SU-DHL-6 (cell line): ENCODE measurements around the gene TNS1.

Experiments
- H2AFZ ChIP-seq: fragments of 200-600 bp; sonication (generic); 2 replicates; pipeline ENCODE4 v1.6.1; 2014; ENCODE audit warnings: low read depth, mild to moderate bottlenecking, moderate library complexity, mixed read lengths, antibody characterized with exemption, low read length; ENCODE audit not compliant: severe bottlenecking
- H3F3A ChIP-seq: fragments of 200-600 bp; shearing (Covaris generic); 2 replicates; pipeline ENCODE4 v1.6.0; 2016; ENCODE audit warnings: antibody characterized with exemption, mild to moderate bottlenecking; ENCODE audit not compliant: insufficient read depth
- H3K27ac ChIP-seq: fragments of 200-600 bp; sonication (generic); 2 replicates; pipeline ENCODE4 v1.5.1; 2016; ENCODE audit warnings: low read depth, mild to moderate bottlenecking, low read length, moderate library complexity, mixed read lengths
- H3K27me3 ChIP-seq: fragments of 200-600 bp; sonication (generic), shearing (Covaris generic); 2 replicates; pipeline ENCODE4 v1.6.0; 2014; ENCODE audit warnings: mild to moderate bottlenecking, low read length
- H3K36me3 ChIP-seq: fragments of 200-600 bp; sonication (generic); 2 replicates; pipeline ENCODE4 v1.6.1; 2014; ENCODE audit warnings: mild to moderate bottlenecking, low read length, mixed read lengths
- H3K4me2 ChIP-seq: fragments of 300-600, 200-600 bp; shearing (Covaris generic), sonication (generic); 2 replicates; pipeline ENCODE4 v1.6.0; 2014; ENCODE audit warnings: low read length, low read depth, mild to moderate bottlenecking; ENCODE audit not compliant: poor library complexity, severe bottlenecking
- H3K4me3 ChIP-seq: fragments of 200-600 bp; sonication (generic); 2 replicates; pipeline ENCODE4 v1.5.1; 2014; ENCODE audit warnings: antibody characterized with exemption, low read length, mild to moderate bottlenecking, mixed read lengths; ENCODE audit not compliant: insufficient read depth, poor library complexity, severe bottlenecking
- H3K79me2 ChIP-seq: fragments of 200-600 bp; sonication (generic); 2 replicates; pipeline ENCODE4 v1.6.1; 2014; ENCODE audit warnings: mild to moderate bottlenecking, low read length, moderate library complexity; ENCODE audit not compliant: insufficient read depth
- H3K9ac ChIP-seq: fragments of 200-600 bp; sonication (generic); 2 replicates; pipeline ENCODE4 v1.7.0; 2014; ENCODE audit warnings: mild to moderate bottlenecking, low read length
- H3K9me2 ChIP-seq: fragments of 200-600 bp; sonication (generic); replicated peaks from 2 replicates; pipeline ENCODE4 v1.6.1; 2014; ENCODE audit warnings: low read length; ENCODE audit not compliant: insufficient read depth
- H3K9me3 ChIP-seq: fragments of 200-600 bp; sonication (generic); 2 replicates; pipeline ENCODE4 v1.6.1; 2014; ENCODE audit warnings: low read length, mixed read lengths; ENCODE audit not compliant: insufficient read depth
- H4K20me1 ChIP-seq: fragments of 200-600 bp; sonication (generic); 2 replicates; pipeline ENCODE4 v1.6.1; 2014; ENCODE audit warnings: low read depth, mild to moderate bottlenecking, antibody characterized with exemption, low read length, moderate library complexity, mixed read lengths
- CTCF ChIP-seq: fragments of 200-600 bp; sonication (generic); IDR thresholded peaks from one replicate; pipeline ENCODE4 v1.5.1; 2017; ENCODE audit warnings: antibody characterized with exemption, mild to moderate bottlenecking, low read length, moderate library complexity; ENCODE audit not compliant: insufficient read depth, poor library complexity, severe bottlenecking
- EZH2phosphoT487 ChIP-seq: fragments of 200-600 bp; sonication (generic), shearing (Covaris generic); conservative IDR thresholded peaks from 2 replicates; pipeline ENCODE4 v1.6.1; 2018; ENCODE audit warnings: mild to moderate bottlenecking, antibody characterized with exemption, low read length, moderate library complexity, mixed read lengths

Gene TNS1

GRCh38 chr2:217858519-217859491 lies 144.0 kb downstream of the TNS1 start:
- TF ChIP-seq CTCF (no peak), EZH2phosphoT487 (no peak)
- Histone ChIP-seq H4K20me1 (no peaks in the 10 kb centered on the region), H3K9me3 (no peaks in the 10 kb centered on the region), H3K4me3 (no peak overlapping the region), H3K36me3 (no peaks in the 10 kb centered on the region), H2AFZ (no peak overlapping the region), H3K4me2 (no peak overlapping the region), H3F3A (no peaks in the 10 kb centered on the region), H3K9me2 (no peaks in the 10 kb centered on the region), H3K9ac (no peak overlapping the region), H3K27me3 (no peaks in the 10 kb centered on the region), H3K27ac (no peak overlapping the region), H3K79me2 (no peaks in the 10 kb centered on the region)

DNA sequence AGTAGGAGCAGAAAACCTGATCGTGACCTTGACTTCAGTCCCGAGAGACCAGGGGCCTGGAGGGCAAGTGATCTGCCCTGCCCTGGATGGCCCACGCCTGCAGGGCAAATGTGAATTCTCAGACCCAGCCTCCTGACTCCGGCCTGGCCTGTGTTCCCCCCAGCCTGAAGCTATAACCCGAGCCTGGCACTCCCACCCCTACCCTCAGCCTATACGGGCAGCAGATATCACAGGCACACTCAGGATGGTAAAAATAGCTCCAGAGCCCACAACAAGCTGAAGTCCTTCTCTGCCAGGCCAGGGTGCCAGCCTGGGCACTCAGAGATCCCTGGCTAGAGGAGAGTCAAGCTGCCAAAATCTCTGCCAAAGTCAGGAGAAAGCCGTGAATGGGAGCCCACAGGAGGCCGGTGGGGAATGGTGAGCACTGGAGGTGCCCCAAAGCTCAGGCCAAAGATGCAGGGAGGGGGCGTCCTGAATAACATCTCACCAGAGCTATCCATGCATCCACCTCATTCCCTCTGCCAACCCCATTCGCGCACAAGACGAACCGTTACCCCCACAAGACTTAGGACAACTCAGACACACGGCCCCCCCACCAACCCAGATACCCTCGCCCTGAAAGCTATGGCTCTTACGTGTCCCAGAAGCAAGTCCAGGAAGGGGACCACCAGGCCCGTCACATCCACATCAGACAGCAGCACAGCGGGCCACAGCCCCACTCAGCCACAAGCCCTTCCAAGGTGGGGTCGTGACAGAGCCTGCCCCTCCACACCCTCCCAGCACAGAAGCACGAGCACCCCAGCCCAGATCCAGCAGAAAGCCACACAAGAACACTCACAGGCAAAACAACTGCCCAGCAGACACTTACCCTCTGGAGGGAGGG lies 144.9 kb downstream of the TNS1 start:
- Histone ChIP-seq H2AFZ (no peak overlapping the region), H3K27me3 (no peaks in the 10 kb centered on the region), H3K4me3 (no peak overlapping the region), H3F3A (no peaks in the 10 kb centered on the region), H3K4me2 (no peak overlapping the region), H4K20me1 (no peaks in the 10 kb centered on the region), H3K79me2 (no peaks in the 10 kb centered on the region), H3K9ac (no peak overlapping the region), H3K36me3 (no peaks in the 10 kb centered on the region), H3K9me2 (no peaks in the 10 kb centered on the region), H3K9me3 (no peaks in the 10 kb centered on the region), H3K27ac (no peak overlapping the region)
- TF ChIP-seq CTCF (no peak), EZH2phosphoT487 (no peak)

DNA sequence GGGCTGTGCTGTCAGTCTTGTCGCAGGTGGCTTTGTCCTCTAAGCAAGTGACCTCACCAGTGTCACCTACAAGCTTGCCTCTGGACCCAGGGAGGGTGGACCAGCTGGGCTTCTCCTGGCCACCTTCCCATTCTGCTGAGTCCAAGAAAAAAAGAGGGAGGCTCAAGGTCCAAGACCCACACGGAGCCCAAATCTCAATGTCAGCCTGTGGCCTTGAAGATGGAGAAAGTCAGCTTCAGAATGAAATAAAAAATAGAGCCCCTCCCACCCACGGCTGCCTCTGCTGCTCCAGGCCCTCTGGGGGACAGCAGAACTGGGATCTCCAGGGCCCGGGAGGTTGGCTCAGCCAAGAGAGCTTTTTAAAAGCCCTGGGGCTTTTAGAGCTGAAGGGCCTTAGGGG lies 145.9 kb downstream of the TNS1 start:
- H3K4me2 ChIP-seq, result no peak overlapping the region
- no peaks in the 10 kb centered on the region for H3K9me2 ChIP-seq
- no peak for TF ChIP-seq EZH2phosphoT487
- no peak for TF ChIP-seq CTCF
- no peaks in the 10 kb centered on the region for H3F3A ChIP-seq
- H3K27ac ChIP-seq, result no peak overlapping the region
- H3K27me3 ChIP-seq, result no peaks in the 10 kb centered on the region
- no peaks in the 10 kb centered on the region for H3K9me3 ChIP-seq
- no peak overlapping the region for H2AFZ ChIP-seq
- no peak overlapping the region for H3K4me3 ChIP-seq
- no peaks in the 10 kb centered on the region for H3K36me3 ChIP-seq
- no peak overlapping the region for H3K9ac ChIP-seq
- H4K20me1 ChIP-seq, result no peaks in the 10 kb centered on the region
- H3K79me2 ChIP-seq, result no peaks in the 10 kb centered on the region
